H9 (cell line): ENCODE measurements around the gene TMEM156. TPM values are rescaled to one million over a fixed set of nuclear protein-coding genes. Genes with fewer than 3 reads are reported as not detected.
A peak's percentile ranks its signal among the peaks of the same experiment; 100 is the strongest.

Source experiments
- DNase-seq: peaks from one replicate; pipeline ENCODE4 v3.0.0-alpha.2; 2017
- H2AFZ ChIP-seq: one replicate; pipeline ENCODE4 v1.6.1; 2013; ENCODE audit warnings: mild to moderate bottlenecking, low read length, control low read depth, moderate library complexity
- H2AK5ac ChIP-seq: 2 replicates; pipeline ENCODE4 v1.6.1; 2013; ENCODE audit warnings: low read length, control low read depth, mixed read lengths; ENCODE audit not compliant: insufficient read length
- H2BK120ac ChIP-seq: one replicate; pipeline ENCODE4 v1.6.1; 2013; ENCODE audit warnings: low read depth, mild to moderate bottlenecking, low read length, control low read depth, inconsistent platforms; ENCODE audit not compliant: poor library complexity, severe bottlenecking
- H2BK12ac ChIP-seq: 2 replicates; pipeline ENCODE4 v1.6.1; 2013; ENCODE audit warnings: low read length, control low read depth, mixed read lengths, low read depth; ENCODE audit not compliant: insufficient read length
- H2BK15ac ChIP-seq: 2 replicates; pipeline ENCODE4 v1.6.1; 2013; ENCODE audit warnings: low read depth, low read length, control low read depth
- H2BK20ac ChIP-seq: one replicate; pipeline ENCODE4 v1.6.1; 2013; ENCODE audit warnings: low read depth, mild to moderate bottlenecking, low read length, control low read depth, inconsistent platforms; ENCODE audit not compliant: poor library complexity, severe bottlenecking
- H2BK5ac ChIP-seq: 2 replicates; pipeline ENCODE4 v1.6.1; 2013; ENCODE audit warnings: low read length, control low read depth, mixed read lengths; ENCODE audit not compliant: insufficient read length
- H3K14ac ChIP-seq: 2 replicates; pipeline ENCODE4 v1.6.1; 2013; ENCODE audit warnings: low read length, control low read depth; ENCODE audit not compliant: insufficient read depth
- H3K18ac ChIP-seq: 2 replicates; pipeline ENCODE4 v1.6.1; 2013; ENCODE audit warnings: low read depth, mild to moderate bottlenecking, mixed read lengths, low read length, control low read depth; ENCODE audit not compliant: insufficient read length
- H3K23ac ChIP-seq: 2 replicates; pipeline ENCODE4 v1.6.1; 2013; ENCODE audit warnings: low read length, control low read depth, mixed read lengths, low read depth; ENCODE audit not compliant: insufficient read length
- H3K23me2 ChIP-seq: 2 replicates; pipeline ENCODE4 v1.6.1; 2013; ENCODE audit warnings: low read depth, mild to moderate bottlenecking, mixed read lengths, low read length, control low read depth; ENCODE audit not compliant: insufficient read length, poor library complexity, severe bottlenecking
- H3K27ac ChIP-seq: 2 replicates; pipeline ENCODE4 v1.5.1; 2013; ENCODE audit warnings: low read length, control low read depth, mixed read lengths, low read depth; ENCODE audit not compliant: insufficient read length
- H3K27me3 ChIP-seq: 2 replicates; pipeline ENCODE4 v1.6.1; 2013; ENCODE audit warnings: low read length, control low read depth, inconsistent platforms; ENCODE audit not compliant: insufficient read depth
- H3K4ac ChIP-seq: 2 replicates; pipeline ENCODE4 v1.6.1; 2013; ENCODE audit warnings: low read depth, mild to moderate bottlenecking, control low read depth, inconsistent platforms, low read length, moderate library complexity
- H3K4me1 ChIP-seq: 2 replicates; pipeline ENCODE4 v1.6.1; 2013; ENCODE audit warnings: low read length, control low read depth, inconsistent platforms; ENCODE audit not compliant: insufficient read depth
- H3K4me2 ChIP-seq: 2 replicates; pipeline ENCODE4 v1.6.1; 2013; ENCODE audit warnings: low read length, control low read depth, mixed read lengths; ENCODE audit not compliant: insufficient read length, insufficient read depth
- H3K56ac ChIP-seq: 2 replicates; pipeline ENCODE4 v1.6.1; 2013; ENCODE audit warnings: low read depth, mild to moderate bottlenecking, mixed read lengths, low read length, control low read depth; ENCODE audit not compliant: insufficient read length
- H3K79me1 ChIP-seq: 2 replicates; pipeline ENCODE4 v1.6.1; 2013; ENCODE audit warnings: low read depth, mild to moderate bottlenecking, moderate library complexity, low read length, control low read depth, inconsistent platforms; ENCODE audit not compliant: insufficient read depth, poor library complexity, severe bottlenecking
- H3K79me2 ChIP-seq: 2 replicates; pipeline ENCODE4 v1.6.1; 2013; ENCODE audit warnings: low read length, control low read depth, inconsistent platforms; ENCODE audit not compliant: insufficient read depth
- H3K9ac ChIP-seq: 2 replicates; pipeline ENCODE4 v1.6.1; 2013; ENCODE audit warnings: low read length, control low read depth, mixed read lengths; ENCODE audit not compliant: insufficient read length; ENCODE audit errors: extremely low read depth
- H3K9me3 ChIP-seq: one replicate; pipeline ENCODE4 v1.6.1; 2013; ENCODE audit warnings: low read depth, low read length, inconsistent platforms; ENCODE audit not compliant: control insufficient read depth
- H3T11ph ChIP-seq: one replicate; pipeline ENCODE4 v1.6.1; 2013; ENCODE audit warnings: mild to moderate bottlenecking, low read length, control low read depth, inconsistent platforms
- H4K20me1 ChIP-seq: one replicate; pipeline ENCODE4 v1.6.1; 2013; ENCODE audit not compliant: control insufficient read depth, insufficient read length, insufficient read depth
- H4K5ac ChIP-seq: 2 replicates; pipeline ENCODE4 v1.6.1; 2013; ENCODE audit warnings: low read depth, mild to moderate bottlenecking, mixed read lengths, low read length, control low read depth; ENCODE audit not compliant: insufficient read length
- H4K8ac ChIP-seq: replicated peaks from 2 replicates; pipeline ENCODE4 v1.6.1; 2013; ENCODE audit warnings: low read length, control low read depth, mixed read lengths, low read depth; ENCODE audit not compliant: insufficient read length
- H4K91ac ChIP-seq: 2 replicates; pipeline ENCODE4 v1.6.1; 2013; ENCODE audit warnings: low read depth, mild to moderate bottlenecking, moderate library complexity, mixed read lengths, low read length, control low read depth; ENCODE audit not compliant: insufficient read length
- H3K27ac Mint-ChIP-seq, 3 experiments: 2 replicates in 2 of 3; 3 replicates in 1 of 3; pipeline ENCODE4 v1.8.0; 2020 to 2021; ENCODE audit warnings: mixed read lengths in 3 of 3, mild to moderate bottlenecking in 1 of 3, moderate library complexity in 1 of 3
- H3K27me3 Mint-ChIP-seq: 2 replicates; pipeline ENCODE4 v1.8.0; 2021; ENCODE audit warnings: low read depth, mild to moderate bottlenecking, moderate library complexity, mixed read lengths
- H3K36me3 Mint-ChIP-seq, 3 experiments: 2 replicates in 2 of 3; 3 replicates in 1 of 3; pipeline ENCODE4 v1.8.0; 2020 to 2021; ENCODE audit warnings: low read depth in 3 of 3, mixed read lengths in 3 of 3; ENCODE audit not compliant: insufficient read depth in 1 of 3
- H3K4me1 Mint-ChIP-seq, 2 experiments: 2 replicates each; pipeline ENCODE4 v1.8.0; 2020; ENCODE audit warnings: mixed read lengths in 2 of 2
- H3K4me3 Mint-ChIP-seq, 2 experiments: 2 replicates in 1 of 2; 3 replicates in 1 of 2; pipeline ENCODE4 v1.8.0; 2020 to 2021; ENCODE audit warnings: mild to moderate bottlenecking in 2 of 2, mixed read lengths in 2 of 2, moderate library complexity in 1 of 2
- H3K9me3 Mint-ChIP-seq, 2 experiments: 2 replicates in 1 of 2; 3 replicates in 1 of 2; pipeline ENCODE4 v1.8.0; 2020; ENCODE audit warnings: mild to moderate bottlenecking in 2 of 2, mixed read lengths in 2 of 2, moderate library complexity in 1 of 2
- WGBS: extraction: QIAGEN DNeasy Blood & Tissue Kit; methylation state at CpG from one replicate; pipeline ENCODE4 v1.1.7; 2013; ENCODE audit warnings: missing lambda C conversion rate, low lambda C conversion rate, mixed read lengths; ENCODE audit not compliant: insufficient read length; ENCODE audit errors: extremely low coverage; 5-methylcytosine and 5-hydroxymethylcytosine counted together
- total RNA-seq: library from RNA; stranded (reverse); gene quantifications from 2 replicates; pipeline ENCODE4 v1.2.1, GENCODE V29; 2021
- TF ChIP-seq, protein P1 (sequence below): fragments of 200-600 bp; sonication (generic); conservative IDR thresholded peaks from 3 replicates; pipeline ENCODE4 v1.8.0; 2021; ENCODE audit warnings: antibody characterized with exemption, mild to moderate bottlenecking

The TMEM156 gene
- total RNA-seq, 1 experiment from 2014 or later: not detected

DNA sequence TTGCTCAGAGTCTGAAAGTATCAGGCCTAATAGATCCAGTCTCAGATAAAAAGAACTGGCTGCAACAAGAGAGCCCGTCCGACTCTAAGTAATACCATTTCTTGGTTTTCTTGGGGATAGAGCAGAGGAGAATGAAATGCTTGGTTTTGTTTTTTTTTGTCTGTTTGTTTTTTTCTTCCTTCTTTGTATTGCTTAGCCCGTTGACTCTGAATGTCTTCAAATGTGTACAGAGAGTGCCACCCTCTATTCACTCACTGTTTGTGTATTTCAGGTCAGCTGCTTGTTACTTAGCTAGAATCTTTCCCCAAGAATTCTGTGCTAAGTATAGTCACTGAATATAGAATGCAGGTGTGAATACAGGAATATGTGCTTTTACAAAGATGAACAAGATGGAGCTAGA lies 5.7 kb upstream of the TMEM156 start:
- no peaks in the 10 kb centered on the region for H3K9me3 Mint-ChIP-seq
- H3K36me3 Mint-ChIP-seq: no peaks in the 10 kb centered on the region
- H2BK12ac ChIP-seq: no peak overlapping the region
- no peak overlapping the region for H3K27ac ChIP-seq
- no peaks in the 10 kb centered on the region for H3K27me3 Mint-ChIP-seq
- H3K4ac ChIP-seq: no peak overlapping the region
- H3K9ac ChIP-seq: no peak overlapping the region
- H3K9me3 ChIP-seq: no peaks in the 10 kb centered on the region
- no peak overlapping the region for H4K5ac ChIP-seq
- no peaks in the 10 kb centered on the region for H4K20me1 ChIP-seq
- H3K14ac ChIP-seq: no peak overlapping the region
- H3K23ac ChIP-seq: no peak overlapping the region
- no CpG with 5 or more reads among the region's 3 CpGs for WGBS
- H4K91ac ChIP-seq: no peak overlapping the region
- peak overlapping the region in 1 of 3 experiments; percentile 41; a peak in 2 of 7 replicates for H3K27ac Mint-ChIP-seq
- H3K18ac ChIP-seq: no peak overlapping the region
- H2AFZ ChIP-seq: no peak overlapping the region
- no peak overlapping the region for H2BK120ac ChIP-seq
- no peaks in the 10 kb centered on the region for H3K27me3 ChIP-seq
- H2BK20ac ChIP-seq: no peak overlapping the region
- no peaks in the 10 kb centered on the region for H3K79me1 ChIP-seq
- peaks cover 12 to 13% of the 10 kb centered on the region in 2 experiments for H3K4me1 Mint-ChIP-seq
- H3T11ph ChIP-seq: no peak overlapping the region
- TF ChIP-seq, protein P1, sequence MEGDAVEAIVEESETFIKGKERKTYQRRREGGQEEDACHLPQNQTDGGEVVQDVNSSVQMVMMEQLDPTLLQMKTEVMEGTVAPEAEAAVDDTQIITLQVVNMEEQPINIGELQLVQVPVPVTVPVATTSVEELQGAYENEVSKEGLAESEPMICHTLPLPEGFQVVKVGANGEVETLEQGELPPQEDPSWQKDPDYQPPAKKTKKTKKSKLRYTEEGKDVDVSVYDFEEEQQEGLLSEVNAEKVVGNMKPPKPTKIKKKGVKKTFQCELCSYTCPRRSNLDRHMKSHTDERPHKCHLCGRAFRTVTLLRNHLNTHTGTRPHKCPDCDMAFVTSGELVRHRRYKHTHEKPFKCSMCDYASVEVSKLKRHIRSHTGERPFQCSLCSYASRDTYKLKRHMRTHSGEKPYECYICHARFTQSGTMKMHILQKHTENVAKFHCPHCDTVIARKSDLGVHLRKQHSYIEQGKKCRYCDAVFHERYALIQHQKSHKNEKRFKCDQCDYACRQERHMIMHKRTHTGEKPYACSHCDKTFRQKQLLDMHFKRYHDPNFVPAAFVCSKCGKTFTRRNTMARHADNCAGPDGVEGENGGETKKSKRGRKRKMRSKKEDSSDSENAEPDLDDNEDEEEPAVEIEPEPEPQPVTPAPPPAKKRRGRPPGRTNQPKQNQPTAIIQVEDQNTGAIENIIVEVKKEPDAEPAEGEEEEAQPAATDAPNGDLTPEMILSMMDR: no peak
- H3K4me2 ChIP-seq: no peak overlapping the region
- H4K8ac ChIP-seq: no peak overlapping the region
- H2AK5ac ChIP-seq: no peak overlapping the region
- no peaks in the 10 kb centered on the region for H3K79me2 ChIP-seq
- no peaks in the 10 kb centered on the region for H3K23me2 ChIP-seq
- H2BK15ac ChIP-seq: no peak overlapping the region
- H3K56ac ChIP-seq: no peak overlapping the region
- no peak overlapping the region for H3K4me3 Mint-ChIP-seq
- H2BK5ac ChIP-seq: no peak overlapping the region
- peaks cover 2% of the 10 kb centered on the region; the same call in 1 of the 2 replicates for H3K4me1 ChIP-seq
- no peak for DNase-seq
